Gastroesophageal sphincter (tissue), 3 donors: ENCODE measurements around the gene VENTX.

Source experiments
- CTCF ChIP-seq, 4 experiments: fragments of 200-600 bp in 2 of 4; fragments of 450-650 bp in 2 of 4; sonication (generic) in 1 of 4; IDR thresholded peaks; one replicate each; pipeline ENCODE4 v1.5.1; 2017 to 2019; ENCODE audit warnings: antibody characterized with exemption in 4 of 4, mild to moderate bottlenecking in 2 of 4, moderate library complexity in 2 of 4
- POLR2A ChIP-seq, 2 donors: fragments of 450-650 bp; IDR thresholded peaks; one replicate each; pipeline ENCODE4 v1.6.1; 2017; ENCODE audit warnings: antibody characterized with exemption in 2 of 2, mild to moderate bottlenecking in 2 of 2, moderate library complexity in 1 of 2
- POLR2AphosphoS5 ChIP-seq: sonication (generic); formaldehyde crosslinking; IDR thresholded peaks from one replicate; pipeline ENCODE4 v1.6.1; 2017; ENCODE audit warnings: antibody characterized with exemption

- TF ChIP-seq POLR2AphosphoS5 (no peak), CTCF (IDR thresholded peaks at IDR 0.05) (no peak), POLR2A (IDR thresholded peaks at IDR 0.05) (no peak)
These were observed 28.6 kb downstream of the VENTX start for GRCh38 chr10:133266056-133266795.
